Fibroblast of lung (primary cell): ENCODE results near the gene PCDHGA1. TPM values are rescaled to one million over a fixed set of nuclear protein-coding genes. Genes with fewer than 3 reads are reported as not detected.
A peak's percentile ranks its signal among the peaks of the same experiment; 100 is the strongest.

Experiments used
- DNase-seq, 2 donors: peaks; one replicate each; pipeline versions ENCODE4 v3.0.0 to v3.0.0-alpha.2; 2010; ENCODE audit warnings: low read depth in 2 of 2
- H2AFZ ChIP-seq: 2 replicates; pipeline ENCODE4 v1.5.1; 2012; ENCODE audit warnings: low read length, control low read depth, inconsistent platforms
- H3K27ac ChIP-seq: 2 replicates; pipeline ENCODE4 v1.5.1; 2011; ENCODE audit warnings: low read length, control low read depth; ENCODE audit not compliant: insufficient read depth
- H3K27me3 ChIP-seq: 2 replicates; pipeline ENCODE4 v1.5.1; 2011; ENCODE audit warnings: mild to moderate bottlenecking, low read length; ENCODE audit not compliant: control insufficient read depth, insufficient read depth
- H3K36me3 ChIP-seq: 2 replicates; pipeline ENCODE4 v1.5.1; 2011; ENCODE audit warnings: low read length; ENCODE audit not compliant: control insufficient read depth, insufficient read depth
- H3K4me1 ChIP-seq: 2 replicates; pipeline ENCODE4 v1.5.1; 2011; ENCODE audit warnings: low read length; ENCODE audit not compliant: control insufficient read depth, insufficient read depth; ENCODE audit errors: extremely low read depth
- H3K4me2 ChIP-seq: 2 replicates; pipeline ENCODE4 v1.5.1; 2011; ENCODE audit warnings: low read length, control low read depth; ENCODE audit not compliant: insufficient read depth; ENCODE audit errors: extremely low read depth
- H3K4me3 ChIP-seq, 4 experiments: fragments of 200-600 bp in 1 of 4; sonication (generic) in 1 of 4; replicated peaks in 1 of 4; 2 replicates each; pipeline ENCODE4 v1.5.1; 2011 to 2016; ENCODE audit warnings: low read length in 4 of 4, low read depth in 3 of 4, mild to moderate bottlenecking in 3 of 4, control low read depth in 2 of 4, inconsistent platforms in 1 of 4, mixed read lengths in 1 of 4; ENCODE audit not compliant: insufficient read depth in 1 of 4; ENCODE audit errors: control extremely low read depth in 1 of 4
- H3K79me2 ChIP-seq: 2 replicates; pipeline ENCODE4 v1.5.1; 2012; ENCODE audit warnings: mild to moderate bottlenecking, low read length, inconsistent platforms; ENCODE audit not compliant: control insufficient read depth, insufficient read depth
- H3K9ac ChIP-seq: 2 replicates; pipeline ENCODE4 v1.5.1; 2011; ENCODE audit warnings: mild to moderate bottlenecking, low read length, control low read depth; ENCODE audit not compliant: insufficient read depth
- H3K9me3 ChIP-seq: 2 replicates; pipeline ENCODE4 v1.5.1; 2012; ENCODE audit warnings: low read depth, low read length; ENCODE audit not compliant: control insufficient read depth, insufficient read depth
- H4K20me1 ChIP-seq: 2 replicates; pipeline ENCODE4 v1.5.1; 2011; ENCODE audit warnings: low read length; ENCODE audit not compliant: control insufficient read depth, insufficient read depth; ENCODE audit errors: extremely low read depth
- EZH2 ChIP-seq: IDR thresholded peaks from 2 replicates; pipeline ENCODE4 v1.5.1; 2012; ENCODE audit warnings: low read length, control low read depth, mild to moderate bottlenecking; ENCODE audit errors: missing control alignments
- polyA plus RNA-seq, 2 donors: library from polyadenylated mRNA; depleted of rRNA in 1 of 2; stranded (reverse) in 1 of 2; unstranded in 1 of 2; fragments of >200 nt; gene quantifications; 2 replicates each; pipeline ENCODE4 v1.2.1, GENCODE V29; 2011 to 2012; ENCODE audit warnings: missing spikeins in 1 of 2
- total RNA-seq: library from RNA; depleted of rRNA; stranded (reverse); fragments of >200 nt; gene quantifications from 2 replicates; pipeline ENCODE4 v1.2.1, GENCODE V29; 2014
- TF ChIP-seq, protein P1 (sequence below), 2 donors: IDR thresholded peaks in 1 of 2; conservative IDR thresholded peaks in 1 of 2; 1 replicate in 1 of 2; 2 replicates in 1 of 2; pipeline ENCODE4 v1.5.1; 2011 to 2012; ENCODE audit warnings: low read length in 2 of 2, control low read depth in 1 of 2, inconsistent platforms in 1 of 2, low read depth in 1 of 2, mild to moderate bottlenecking in 1 of 2

The PCDHGA1 gene
- total and polyA plus RNA-seq, 2 donors (not counting 1 experiment from before 2014, with no cell fraction given), result 1.6 to 1.8 TPM

DNA sequence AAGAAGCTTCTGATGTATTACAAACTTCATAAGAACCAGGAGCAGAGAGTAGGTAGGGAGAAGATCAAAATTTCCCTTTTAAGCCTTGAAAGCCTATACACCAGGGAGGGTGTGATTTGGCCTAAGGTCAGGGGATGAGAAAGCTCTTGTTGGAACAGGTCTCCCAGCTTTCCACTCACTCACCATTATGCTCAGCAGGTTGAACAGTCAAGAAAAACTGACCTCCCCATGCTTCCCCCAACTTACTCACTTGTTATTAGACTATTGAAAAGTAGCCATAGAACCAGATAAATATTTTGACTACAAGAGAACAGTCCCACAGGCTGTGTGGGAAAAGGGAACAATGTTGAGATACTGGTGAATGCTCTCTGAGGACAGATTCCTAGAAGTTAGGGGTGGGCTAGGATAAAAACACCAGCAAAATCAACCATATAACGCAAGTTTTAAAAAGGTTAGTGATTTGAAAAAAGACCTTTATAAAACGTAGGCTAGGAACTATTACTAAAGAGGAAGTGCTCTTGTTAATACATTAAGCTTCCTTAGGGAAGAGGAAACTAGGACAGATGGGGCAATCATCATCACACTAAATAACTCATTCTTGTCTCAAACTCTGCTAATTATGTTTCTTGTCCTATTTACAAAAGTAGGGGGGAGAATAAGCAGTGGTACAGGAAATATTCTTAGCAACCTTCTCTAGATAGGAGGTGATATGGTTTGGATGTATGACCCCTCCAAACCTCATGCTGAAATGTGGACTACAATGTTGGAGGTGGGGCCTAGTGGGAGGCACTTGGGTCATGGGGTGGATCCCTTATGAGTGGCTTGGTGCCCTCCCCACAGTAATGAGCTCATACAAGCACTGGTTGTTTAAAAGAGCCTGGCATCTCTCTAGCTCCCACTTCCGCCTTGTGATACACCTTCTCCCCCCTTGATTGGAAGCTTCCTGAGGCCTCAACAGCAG, 189.6 kb downstream of the PCDHGA1 start:
- Histone ChIP-seq H3K36me3 (peaks cover 4% of the 10 kb centered on the region), H3K4me1 (peaks cover 67% of the 10 kb centered on the region), H3K27ac (peak overlapping the region; percentile 78), H3K27me3 (no peaks in the 10 kb centered on the region), H3K9ac (no peak overlapping the region), H4K20me1 (no peaks in the 10 kb centered on the region), H3K4me2 (no peak overlapping the region), H3K9me3 (no peaks in the 10 kb centered on the region), H3K4me3 (no peak overlapping the region), H2AFZ (no peak overlapping the region), H3K79me2 (no peaks in the 10 kb centered on the region)
- DNase-seq, result peak in 1 of 2 donors; percentile 29
- TF ChIP-seq, protein P1, sequence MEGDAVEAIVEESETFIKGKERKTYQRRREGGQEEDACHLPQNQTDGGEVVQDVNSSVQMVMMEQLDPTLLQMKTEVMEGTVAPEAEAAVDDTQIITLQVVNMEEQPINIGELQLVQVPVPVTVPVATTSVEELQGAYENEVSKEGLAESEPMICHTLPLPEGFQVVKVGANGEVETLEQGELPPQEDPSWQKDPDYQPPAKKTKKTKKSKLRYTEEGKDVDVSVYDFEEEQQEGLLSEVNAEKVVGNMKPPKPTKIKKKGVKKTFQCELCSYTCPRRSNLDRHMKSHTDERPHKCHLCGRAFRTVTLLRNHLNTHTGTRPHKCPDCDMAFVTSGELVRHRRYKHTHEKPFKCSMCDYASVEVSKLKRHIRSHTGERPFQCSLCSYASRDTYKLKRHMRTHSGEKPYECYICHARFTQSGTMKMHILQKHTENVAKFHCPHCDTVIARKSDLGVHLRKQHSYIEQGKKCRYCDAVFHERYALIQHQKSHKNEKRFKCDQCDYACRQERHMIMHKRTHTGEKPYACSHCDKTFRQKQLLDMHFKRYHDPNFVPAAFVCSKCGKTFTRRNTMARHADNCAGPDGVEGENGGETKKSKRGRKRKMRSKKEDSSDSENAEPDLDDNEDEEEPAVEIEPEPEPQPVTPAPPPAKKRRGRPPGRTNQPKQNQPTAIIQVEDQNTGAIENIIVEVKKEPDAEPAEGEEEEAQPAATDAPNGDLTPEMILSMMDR (conservative IDR thresholded peaks at IDR 0.05 in 1 of 2, IDR thresholded peaks at IDR 0.05 in 1 of 2; ENCODE audit: low read depth in 1 of 2, low read length in 2 of 2), result no peak
- TF ChIP-seq EZH2, result no peak

DNA sequence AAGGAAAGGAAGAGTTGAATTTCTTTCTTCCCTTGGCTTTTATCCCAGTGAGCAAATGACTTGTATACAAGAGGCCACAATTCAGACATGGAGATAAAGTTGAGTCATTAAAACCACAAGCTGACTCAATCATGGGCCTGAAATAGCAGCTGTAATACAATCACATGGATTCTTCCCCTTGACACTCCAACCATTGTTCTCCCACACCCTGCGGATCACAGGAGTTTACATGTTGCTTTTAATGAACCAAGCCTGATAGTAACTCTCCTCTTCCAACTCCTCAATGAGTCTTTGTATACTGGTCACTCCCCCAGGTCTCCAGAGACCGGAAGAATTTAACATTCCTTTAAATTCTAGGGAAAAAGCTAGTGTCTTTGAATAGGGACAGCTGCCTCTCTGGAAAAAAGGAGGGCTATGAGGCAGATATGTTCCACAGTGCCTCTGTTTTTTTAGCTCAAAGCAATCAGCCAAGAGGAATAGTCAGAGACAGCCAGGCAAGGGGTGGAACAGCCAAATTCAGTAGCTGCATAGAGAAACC, 191.0 kb downstream of the PCDHGA1 start:
- Histone ChIP-seq H3K4me1 (peaks cover 72% of the 10 kb centered on the region), H3K27me3 (no peaks in the 10 kb centered on the region), H3K9me3 (no peaks in the 10 kb centered on the region), H4K20me1 (no peaks in the 10 kb centered on the region), H3K36me3 (peaks cover 4% of the 10 kb centered on the region), H3K9ac (no peak overlapping the region), H3K79me2 (no peaks in the 10 kb centered on the region), H3K4me3 (peak overlapping the region in 1 of 4 experiments; percentile 13), H2AFZ (no peak overlapping the region), H3K27ac (peak overlapping the region; percentile 78), H3K4me2 (peak overlapping the region; percentile 46)
- TF ChIP-seq, protein P1 (conservative IDR thresholded peaks at IDR 0.05 in 1 of 2, IDR thresholded peaks at IDR 0.05 in 1 of 2; ENCODE audit: low read depth in 1 of 2, low read length in 2 of 2), result no peak
- no peak for TF ChIP-seq EZH2
- peak; percentile 99 to 100 for DNase-seq

DNA sequence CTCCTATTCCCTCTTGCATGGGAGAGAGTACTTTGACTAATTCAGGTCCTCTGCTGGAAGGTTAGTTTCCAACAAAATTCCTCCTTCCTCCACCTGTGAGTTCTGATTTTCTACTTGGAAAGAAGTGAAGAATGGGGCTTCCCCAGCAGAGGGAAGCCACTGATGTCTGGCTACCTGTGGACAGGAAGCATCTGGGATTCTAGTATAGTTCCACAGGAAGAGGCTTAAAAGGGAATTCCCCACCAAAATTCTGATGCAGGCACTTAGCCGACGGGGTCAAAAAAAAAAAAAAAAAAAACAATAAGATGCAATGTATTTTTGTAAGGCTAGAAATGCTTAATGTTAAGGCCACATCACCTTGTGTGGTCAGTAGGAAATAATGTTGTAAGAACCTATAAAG, 192.0 kb downstream of the PCDHGA1 start:
- DNase-seq, result no peak
- Histone ChIP-seq H3K79me2 (no peaks in the 10 kb centered on the region), H4K20me1 (no peaks in the 10 kb centered on the region), H3K36me3 (peaks cover 4% of the 10 kb centered on the region), H3K4me2 (no peak overlapping the region), H3K27ac (peak overlapping the region; percentile 16), H2AFZ (no peak overlapping the region), H3K4me3 (no peak overlapping the region), H3K9me3 (no peaks in the 10 kb centered on the region), H3K4me1 (peaks cover 67% of the 10 kb centered on the region), H3K27me3 (no peaks in the 10 kb centered on the region), H3K9ac (no peak overlapping the region)
- no peak for TF ChIP-seq EZH2
- TF ChIP-seq, protein P1 (conservative IDR thresholded peaks at IDR 0.05 in 1 of 2, IDR thresholded peaks at IDR 0.05 in 1 of 2; ENCODE audit: low read depth in 1 of 2, low read length in 2 of 2), result no peak
